Mucosa of descending colon (tissue), 3 donors: ENCODE measurements around the gene PCDHB12. TPM values are rescaled to one million over a fixed set of nuclear protein-coding genes. Genes with fewer than 3 reads are reported as not detected.
"Not testable (repeated sequence)": the region's sequence is repeated elsewhere in the genome, so short reads cannot be mapped to it uniquely, and the experiment has no call there.

Experiments
- ATAC-seq: fragments of 200-7000 bp; cut with Tn5 transposase; one replicate; pipeline ENCODE4 v1.9.1; 2020; ENCODE audit warnings: mild to moderate bottlenecking, moderate library complexity
- DNase-seq, 3 donors: peaks; one replicate each; pipeline ENCODE4 v3.0.0-alpha.2; 2020
- H3K36me3 ChIP-seq: fragments of 200-600 bp; one replicate; pipeline ENCODE4 v1.8.0; 2021; ENCODE audit warnings: low read depth, mild to moderate bottlenecking
- H3K4me1 ChIP-seq: fragments of 200-600 bp; one replicate; pipeline ENCODE4 v1.8.0; 2021; ENCODE audit warnings: low read depth, mild to moderate bottlenecking
- H3K4me3 ChIP-seq: fragments of 200-600 bp; one replicate; pipeline ENCODE4 v1.8.0; 2021; ENCODE audit warnings: mild to moderate bottlenecking
- H3K9me3 ChIP-seq: fragments of 200-600 bp; one replicate; pipeline ENCODE4 v1.8.0; 2021; ENCODE audit warnings: mild to moderate bottlenecking
- intact Hi-C, 2 donors: fragments of 100-400 bp; cut with DNase I in 1 of 2; cut with micrococcal nuclease in 1 of 2; formaldehyde crosslinking; loops; one replicate each; pipeline versions ENCODE4 v1.11.0 to v1.11.1; 2022; cut with DNase I, micrococcal nuclease
- total RNA-seq, 3 donors: library from RNA; stranded (reverse); fragmentation: NEBNext Ultra II Directional in 2 of 3; extraction: Animal tissue kit (Norgen Biotek cat#: 25700) in 2 of 3; gene quantifications; one replicate each; pipeline versions ENCODE4 v1.2.1 to v1.2.4, GENCODE V29; 2021 to 2023
- TF ChIP-seq, protein P1 (sequence below): fragments of 200-600 bp; IDR thresholded peaks from one replicate; pipeline ENCODE4 v1.8.0; 2022; ENCODE audit warnings: antibody characterized with exemption, mild to moderate bottlenecking
- donor health status: DM: no; HTN: no; CAD: no; lungs with moderate emphysema.
- donor health status: DM: no; HTN: no; CAD: no.
- donor health status: DM: no; HTN: yes; CAD: no.

Gene PCDHB12
- total RNA-seq, 3 donors from 2014 or later = 0.52 to 3.9 (median 0.67) TPM

DNA sequence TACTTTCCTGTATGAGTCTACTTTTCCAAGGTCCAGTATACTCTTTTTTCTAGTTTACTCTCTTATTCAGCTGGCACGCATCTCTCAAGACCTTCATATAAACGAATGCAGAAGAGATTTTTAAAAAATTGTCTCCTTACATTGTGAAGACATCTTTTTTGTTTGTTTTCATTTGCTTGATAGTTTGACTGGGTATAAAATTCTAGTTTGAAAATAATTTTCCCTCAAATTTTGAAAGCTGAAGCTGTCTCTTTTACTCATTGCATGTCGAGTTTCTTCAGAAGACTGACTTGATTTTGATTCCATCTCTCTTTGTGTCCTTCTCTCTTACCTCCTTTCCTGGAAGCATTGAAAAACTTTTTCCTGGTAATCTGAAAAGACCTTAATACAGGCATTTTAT lies 12.2 kb upstream of the PCDHB12 start:
- TF ChIP-seq, protein P1, sequence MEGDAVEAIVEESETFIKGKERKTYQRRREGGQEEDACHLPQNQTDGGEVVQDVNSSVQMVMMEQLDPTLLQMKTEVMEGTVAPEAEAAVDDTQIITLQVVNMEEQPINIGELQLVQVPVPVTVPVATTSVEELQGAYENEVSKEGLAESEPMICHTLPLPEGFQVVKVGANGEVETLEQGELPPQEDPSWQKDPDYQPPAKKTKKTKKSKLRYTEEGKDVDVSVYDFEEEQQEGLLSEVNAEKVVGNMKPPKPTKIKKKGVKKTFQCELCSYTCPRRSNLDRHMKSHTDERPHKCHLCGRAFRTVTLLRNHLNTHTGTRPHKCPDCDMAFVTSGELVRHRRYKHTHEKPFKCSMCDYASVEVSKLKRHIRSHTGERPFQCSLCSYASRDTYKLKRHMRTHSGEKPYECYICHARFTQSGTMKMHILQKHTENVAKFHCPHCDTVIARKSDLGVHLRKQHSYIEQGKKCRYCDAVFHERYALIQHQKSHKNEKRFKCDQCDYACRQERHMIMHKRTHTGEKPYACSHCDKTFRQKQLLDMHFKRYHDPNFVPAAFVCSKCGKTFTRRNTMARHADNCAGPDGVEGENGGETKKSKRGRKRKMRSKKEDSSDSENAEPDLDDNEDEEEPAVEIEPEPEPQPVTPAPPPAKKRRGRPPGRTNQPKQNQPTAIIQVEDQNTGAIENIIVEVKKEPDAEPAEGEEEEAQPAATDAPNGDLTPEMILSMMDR = no peak
- DNase-seq (no peak), ATAC-seq (no peak)
- Histone ChIP-seq H3K4me3 (no peak overlapping the region), H3K9me3 (peaks cover 53% of the 10 kb centered on the region), H3K4me1 (no peaks in the 10 kb centered on the region), H3K36me3 (no peaks in the 10 kb centered on the region)
- intact Hi-C loops = no loop called here

DNA sequence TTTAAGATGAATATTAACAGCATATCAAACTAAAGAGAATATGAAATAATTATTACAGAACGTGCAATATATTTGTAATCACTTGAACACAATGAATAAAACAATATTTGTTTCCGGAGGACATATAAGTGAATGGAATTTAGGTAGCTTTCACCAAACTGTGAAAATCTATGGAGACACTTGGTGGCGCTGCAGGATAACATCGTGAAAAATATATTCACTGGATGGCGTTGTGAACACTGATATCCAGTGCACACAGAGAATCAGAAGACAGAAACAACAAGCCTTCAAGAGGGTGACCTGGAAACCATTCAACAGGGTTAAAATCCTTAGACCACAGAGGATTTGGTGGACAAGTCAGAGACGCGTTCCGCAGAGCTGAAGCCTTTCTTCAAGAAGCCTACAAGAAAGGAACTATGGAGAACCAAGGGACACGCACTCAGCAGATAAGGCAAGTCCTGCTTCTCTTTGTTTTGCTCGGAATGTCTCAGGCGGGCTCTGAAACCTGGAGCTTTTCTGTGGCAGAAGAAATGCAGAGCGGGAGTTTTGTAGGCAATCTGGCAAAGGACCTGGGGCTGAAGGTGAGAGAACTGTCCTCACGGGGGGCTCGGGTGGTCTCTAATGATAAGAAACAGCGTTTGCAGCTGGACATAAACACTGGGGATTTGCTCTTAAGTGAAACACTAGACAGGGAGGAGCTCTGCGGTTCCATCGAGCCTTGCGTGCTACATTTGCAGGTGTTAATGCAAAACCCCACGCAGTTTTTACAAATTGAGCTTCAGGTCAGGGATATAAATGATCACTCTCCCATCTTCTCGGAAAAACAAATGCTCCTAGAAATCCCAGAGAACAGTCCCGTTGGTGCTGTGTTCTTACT lies 8.9 kb upstream of the PCDHB12 start, which contains the start of gene PCDHB11:
Gene PCDHB11, plus strand, starts transcription at position 269 of the 877 bp plus-strand sequence. Its CDS starts 148 bp downstream, at position 417.
- no peaks in the 10 kb centered on the region for H3K36me3 ChIP-seq
- intact Hi-C loops = no loop called here
- peak in 1 of 3 donors; percentile 11 for DNase-seq
- H3K4me3 ChIP-seq = no peak within 1 kb of the TSS
- ATAC-seq = no peak
- H3K9me3 ChIP-seq = peaks cover 62% of the 10 kb centered on the region
- TF ChIP-seq, protein P1 = no peak
- H3K4me1 ChIP-seq = no peaks in the 10 kb centered on the region

GRCh38 chr5:141201126-141201525 lies 7.4 kb upstream of the PCDHB12 start:
- intact Hi-C loops, H3K4me3 ChIP-seq, ATAC-seq, DNase-seq, H3K4me1 ChIP-seq, H3K36me3 ChIP-seq: not testable (repeated sequence)
- peaks cover 55% of the 10 kb centered on the region for H3K9me3 ChIP-seq

DNA sequence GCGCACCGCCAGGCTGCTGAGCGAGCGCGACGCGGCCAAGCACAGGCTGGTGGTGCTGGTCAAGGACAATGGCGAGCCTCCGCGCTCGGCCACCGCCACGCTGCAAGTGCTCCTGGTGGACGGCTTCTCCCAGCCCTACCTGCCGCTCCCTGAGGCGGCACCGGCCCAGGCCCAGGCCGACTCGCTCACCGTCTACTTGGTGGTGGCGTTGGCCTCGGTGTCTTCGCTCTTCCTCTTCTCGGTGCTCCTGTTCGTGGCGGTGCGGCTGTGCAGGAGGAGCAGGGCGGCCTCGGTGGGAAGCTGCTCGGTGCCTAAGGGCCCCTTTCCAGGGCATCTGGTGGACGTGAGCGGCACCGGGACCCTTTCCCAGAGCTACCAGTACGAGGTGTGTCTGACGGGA lies 6.9 kb upstream of the PCDHB12 start:
- ATAC-seq, intact Hi-C loops, H3K36me3 ChIP-seq, H3K4me3 ChIP-seq, DNase-seq, H3K4me1 ChIP-seq: not testable (repeated sequence)
- peaks cover 50% of the 10 kb centered on the region for H3K9me3 ChIP-seq

- H3K9me3 ChIP-seq = peaks cover 25% of the 10 kb centered on the region
- ATAC-seq = not testable (repeated sequence)
Observed at GRCh38 chr5:141210281-141210680, 1.8 kb downstream of the PCDHB12 start.

GRCh38 chr5:141210849-141211248 lies 2.3 kb downstream of the PCDHB12 start:
- H3K4me3 ChIP-seq, H3K36me3 ChIP-seq, ATAC-seq, H3K4me1 ChIP-seq, DNase-seq, intact Hi-C loops: not testable (repeated sequence)
- peaks cover 28% of the 10 kb centered on the region for H3K9me3 ChIP-seq

More at GRCh38 chr5:141210281-141210680, 1.8 kb downstream of the PCDHB12 start:
- H3K4me1 ChIP-seq, DNase-seq, intact Hi-C loops, H3K4me3 ChIP-seq, H3K36me3 ChIP-seq: not testable (repeated sequence)

DNA sequence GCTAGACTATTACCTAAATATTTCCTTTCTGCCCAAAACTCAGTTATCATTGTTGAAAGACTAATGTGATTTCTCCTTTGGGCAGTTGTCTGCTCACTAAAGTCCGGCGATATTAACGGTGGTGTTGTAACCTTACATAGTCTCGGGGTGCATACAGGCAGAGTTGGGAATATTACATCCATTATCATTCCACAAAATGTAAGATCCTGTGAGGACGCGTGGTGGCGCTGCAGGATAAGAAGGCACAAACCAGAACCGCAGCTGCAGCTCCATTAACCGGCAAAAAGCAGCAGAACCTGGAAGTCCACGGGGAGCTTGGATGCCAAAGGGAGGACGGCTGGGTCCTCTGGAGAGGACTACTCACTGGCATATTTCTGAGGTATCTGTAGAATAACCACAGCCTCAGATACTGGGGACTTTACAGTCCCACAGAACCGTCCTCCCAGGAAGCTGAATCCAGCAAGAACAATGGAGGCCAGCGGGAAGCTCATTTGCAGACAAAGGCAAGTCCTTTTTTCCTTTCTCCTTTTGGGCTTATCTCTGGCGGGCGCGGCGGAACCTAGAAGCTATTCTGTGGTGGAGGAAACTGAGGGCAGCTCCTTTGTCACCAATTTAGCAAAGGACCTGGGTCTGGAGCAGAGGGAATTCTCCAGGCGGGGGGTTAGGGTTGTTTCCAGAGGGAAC lies 5.3 kb downstream of the PCDHB12 start, which contains the start of gene PCDHB13:
Gene PCDHB13, plus strand, starts transcription at position 264 of the 684 bp plus-strand sequence. Its CDS starts 205 bp downstream, at position 469.
- H3K4me3 ChIP-seq, intact Hi-C loops, H3K4me1 ChIP-seq, H3K36me3 ChIP-seq: not testable (repeated sequence)
- H3K9me3 ChIP-seq = peaks cover 52% of the 10 kb centered on the region
- peak; percentile 67 for ATAC-seq
- DNase-seq = peak in 2 of 3 donors; percentile 46 to 64

DNA sequence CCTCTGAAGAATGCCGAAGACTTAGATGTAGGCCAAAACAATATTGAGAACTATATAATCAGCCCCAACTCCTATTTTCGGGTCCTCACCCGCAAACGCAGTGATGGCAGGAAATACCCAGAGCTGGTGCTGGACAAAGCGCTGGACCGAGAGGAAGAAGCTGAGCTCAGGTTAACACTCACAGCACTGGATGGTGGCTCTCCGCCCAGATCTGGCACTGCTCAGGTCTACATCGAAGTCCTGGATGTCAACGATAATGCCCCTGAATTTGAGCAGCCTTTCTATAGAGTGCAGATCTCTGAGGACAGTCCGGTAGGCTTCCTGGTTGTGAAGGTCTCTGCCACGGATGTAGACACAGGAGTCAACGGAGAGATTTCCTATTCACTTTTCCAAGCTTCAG lies 6.1 kb downstream of the PCDHB12 start:
- H3K4me1 ChIP-seq, DNase-seq, H3K4me3 ChIP-seq, ATAC-seq, H3K36me3 ChIP-seq, intact Hi-C loops: not testable (repeated sequence)
- peaks cover 53% of the 10 kb centered on the region for H3K9me3 ChIP-seq

- H3K36me3 ChIP-seq, DNase-seq, H3K4me1 ChIP-seq, H3K4me3 ChIP-seq, intact Hi-C loops, ATAC-seq: not testable (repeated sequence)
- peaks cover 56% of the 10 kb centered on the region for H3K9me3 ChIP-seq
Observed at GRCh38 chr5:141215504-141215903, 7.0 kb downstream of the PCDHB12 start.

GRCh38 chr5:141216035-141216434 lies 7.5 kb downstream of the PCDHB12 start:
- H3K4me1 ChIP-seq, ATAC-seq, H3K4me3 ChIP-seq, DNase-seq, intact Hi-C loops, H3K36me3 ChIP-seq: not testable (repeated sequence)
- peaks cover 58% of the 10 kb centered on the region for H3K9me3 ChIP-seq
